Fibroblast of mammary gland (primary cell): ENCODE results near the gene FAM53A.

ENCODE experiments used
- DNase-seq: peaks from one replicate; pipeline ENCODE4 v3.0.0-alpha.2; 2010; ENCODE audit warnings: low read depth
- H3K4me3 ChIP-seq: 2 replicates; pipeline ENCODE4 v1.5.1; 2011; ENCODE audit warnings: low read depth, mild to moderate bottlenecking, low read length, moderate library complexity; ENCODE audit not compliant: control insufficient read depth
- TF ChIP-seq, protein P1 (sequence below): conservative IDR thresholded peaks from 2 replicates; pipeline ENCODE4 v1.5.1; 2011; ENCODE audit warnings: low read depth, low read length, inconsistent platforms; ENCODE audit not compliant: control insufficient read depth, insufficient read depth

FAM53A gene

DNA sequence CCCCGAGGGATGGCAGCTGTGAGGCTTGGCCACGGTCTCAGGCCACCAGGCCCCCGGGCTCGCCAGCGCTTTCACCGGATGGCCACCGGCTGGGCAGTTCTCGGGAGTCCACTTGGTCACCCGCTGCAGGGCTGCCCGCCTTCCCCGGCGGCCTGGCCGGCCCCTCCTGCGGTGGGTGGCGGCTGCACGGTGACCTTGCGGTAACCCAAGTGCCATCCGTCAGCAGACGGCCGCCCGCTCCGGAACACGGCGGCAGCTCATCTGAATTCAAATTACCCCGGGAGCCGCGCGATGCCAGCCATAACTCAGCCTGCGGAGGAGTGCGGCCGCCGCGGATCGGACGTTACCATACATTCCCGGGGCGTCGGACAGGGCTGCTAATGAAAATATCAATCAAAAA lies 60.7 kb downstream of the FAM53A start:
- no peak for DNase-seq
- TF ChIP-seq, protein P1, sequence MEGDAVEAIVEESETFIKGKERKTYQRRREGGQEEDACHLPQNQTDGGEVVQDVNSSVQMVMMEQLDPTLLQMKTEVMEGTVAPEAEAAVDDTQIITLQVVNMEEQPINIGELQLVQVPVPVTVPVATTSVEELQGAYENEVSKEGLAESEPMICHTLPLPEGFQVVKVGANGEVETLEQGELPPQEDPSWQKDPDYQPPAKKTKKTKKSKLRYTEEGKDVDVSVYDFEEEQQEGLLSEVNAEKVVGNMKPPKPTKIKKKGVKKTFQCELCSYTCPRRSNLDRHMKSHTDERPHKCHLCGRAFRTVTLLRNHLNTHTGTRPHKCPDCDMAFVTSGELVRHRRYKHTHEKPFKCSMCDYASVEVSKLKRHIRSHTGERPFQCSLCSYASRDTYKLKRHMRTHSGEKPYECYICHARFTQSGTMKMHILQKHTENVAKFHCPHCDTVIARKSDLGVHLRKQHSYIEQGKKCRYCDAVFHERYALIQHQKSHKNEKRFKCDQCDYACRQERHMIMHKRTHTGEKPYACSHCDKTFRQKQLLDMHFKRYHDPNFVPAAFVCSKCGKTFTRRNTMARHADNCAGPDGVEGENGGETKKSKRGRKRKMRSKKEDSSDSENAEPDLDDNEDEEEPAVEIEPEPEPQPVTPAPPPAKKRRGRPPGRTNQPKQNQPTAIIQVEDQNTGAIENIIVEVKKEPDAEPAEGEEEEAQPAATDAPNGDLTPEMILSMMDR = no peak

GRCh38 chr4:1622956-1623355 lies 61.2 kb downstream of the FAM53A start:
- TF ChIP-seq, protein P1 = no peak
- H3K4me3 ChIP-seq = no peak overlapping the region
- no peak for DNase-seq

More for the DNA sequence above, 60.7 kb downstream of the FAM53A start:
- H3K4me3 ChIP-seq = no peak overlapping the region

DNA sequence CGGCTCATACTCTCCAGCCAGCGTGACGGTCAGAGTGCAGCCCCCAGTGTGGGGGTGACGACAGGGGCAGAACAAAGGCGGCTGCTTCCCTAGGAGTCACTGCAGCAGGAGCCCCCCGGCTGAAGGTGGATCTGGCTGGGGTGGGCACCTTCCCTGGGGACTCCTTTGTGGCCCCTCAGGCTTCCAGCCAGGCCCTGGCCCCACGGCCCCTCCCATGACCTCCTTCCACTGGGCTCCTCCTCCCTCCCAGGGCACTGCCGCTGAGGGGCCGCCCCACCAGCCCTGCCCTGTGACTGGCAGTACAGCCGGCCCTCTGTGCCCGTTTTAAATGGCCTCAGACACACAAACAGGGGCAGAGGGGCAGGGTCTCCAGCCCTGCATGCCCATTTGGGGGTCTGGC lies 61.9 kb downstream of the FAM53A start:
- H3K4me3 ChIP-seq = no peak overlapping the region
- TF ChIP-seq, protein P1 = no peak
- DNase-seq = no peak

DNA sequence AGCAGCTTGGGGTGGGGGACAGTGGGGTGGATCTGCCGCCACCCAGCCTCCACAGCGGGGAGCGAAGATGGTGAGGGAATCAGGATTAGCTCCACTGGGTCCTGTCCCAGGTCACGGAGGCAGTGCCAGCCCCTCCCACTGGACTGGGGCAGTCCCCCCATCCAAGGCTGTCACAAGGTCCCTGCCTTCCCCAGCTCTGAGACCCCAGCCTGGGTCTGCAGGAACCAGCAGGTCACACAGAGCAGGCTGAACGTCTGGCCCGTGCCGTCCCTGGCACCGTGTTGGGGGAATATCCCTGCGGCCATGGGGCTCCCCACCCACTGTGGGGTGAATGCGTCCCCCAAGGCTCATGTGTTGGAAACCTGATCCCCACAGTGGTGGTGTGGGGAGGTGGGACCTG lies 62.6 kb downstream of the FAM53A start:
- H3K4me3 ChIP-seq = no peak overlapping the region
- TF ChIP-seq, protein P1 = no peak
- no peak for DNase-seq

DNA sequence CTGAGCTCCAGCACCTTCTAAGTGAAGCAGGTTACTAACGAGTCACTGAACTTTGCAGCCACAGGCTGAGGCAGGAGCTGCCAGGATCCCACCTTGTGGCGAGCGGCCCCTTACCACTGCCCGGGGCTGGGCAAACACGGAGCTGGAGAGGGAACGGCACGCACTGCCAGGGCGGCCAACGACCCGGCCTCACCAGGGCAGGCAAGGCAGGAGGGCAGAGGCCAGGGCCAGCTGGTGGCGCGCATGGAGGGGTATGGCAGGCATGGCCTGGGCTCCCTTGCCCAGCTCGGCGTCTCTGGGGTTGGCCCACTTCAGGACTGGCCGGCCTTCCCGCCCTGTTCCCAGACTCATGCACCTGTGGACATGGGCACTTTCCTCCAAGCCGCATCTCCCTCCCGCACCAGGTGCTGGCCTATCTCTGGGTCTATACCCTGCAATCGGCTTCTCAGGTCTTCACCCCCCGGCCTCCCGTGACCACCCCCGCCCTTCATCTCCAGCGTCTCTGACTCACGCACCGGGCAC lies 64.9 kb downstream of the FAM53A start:
- no peak for DNase-seq
- TF ChIP-seq, protein P1 = no peak
- no peak overlapping the region for H3K4me3 ChIP-seq

DNA sequence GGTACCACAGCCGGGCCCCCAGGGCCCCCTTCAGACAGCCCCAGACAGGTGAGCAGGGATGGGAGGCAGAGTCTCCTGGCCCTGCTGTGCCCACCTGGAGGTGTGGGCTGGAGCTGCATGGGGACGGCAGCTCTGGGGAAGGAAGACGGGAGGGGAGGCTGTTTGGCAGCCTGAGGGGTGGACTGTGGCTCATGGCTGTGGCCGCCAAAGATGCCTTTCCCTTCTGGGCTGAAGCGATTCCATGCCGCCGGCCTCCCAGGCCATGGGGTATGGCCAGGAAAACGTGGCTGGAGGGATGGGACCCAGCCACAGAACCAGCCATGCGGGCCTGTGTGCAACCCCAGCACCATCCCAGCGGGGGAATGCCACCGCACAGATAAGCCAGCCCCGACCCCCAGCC lies 65.7 kb downstream of the FAM53A start:
- no peak for DNase-seq
- TF ChIP-seq, protein P1 = no peak
- no peak overlapping the region for H3K4me3 ChIP-seq

DNA sequence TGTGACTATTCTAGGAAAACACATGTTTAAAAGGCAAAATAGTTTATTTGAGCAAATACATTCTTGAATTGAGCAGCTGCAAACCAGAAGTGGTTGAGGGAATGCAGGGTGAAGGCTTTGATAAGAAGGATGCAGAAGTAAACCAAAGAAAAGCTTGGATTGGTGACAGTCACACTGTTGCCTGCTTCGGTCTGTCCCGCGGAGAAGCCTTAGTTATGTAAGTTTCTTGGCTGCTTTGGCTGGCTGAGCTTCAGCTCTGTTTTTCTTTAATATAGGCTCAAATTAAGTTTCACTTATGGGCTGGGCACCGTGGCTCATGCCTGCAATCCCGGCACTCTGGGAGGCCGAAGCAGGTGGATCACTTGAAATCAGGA lies 67.6 kb downstream of the FAM53A start:
- DNase-seq = no peak
- TF ChIP-seq, protein P1 = no peak
- no peak overlapping the region for H3K4me3 ChIP-seq
